Measurements from ENCODE around the gene SLC10A7. TPM values are rescaled to one million over a fixed set of nuclear protein-coding genes. Genes with fewer than 3 reads are reported as not detected.

The SLC10A7 gene
- total and polyA plus RNA-seq, 2 experiments from 2014 or later, result 0.81 to 4.3 TPM

DNA sequence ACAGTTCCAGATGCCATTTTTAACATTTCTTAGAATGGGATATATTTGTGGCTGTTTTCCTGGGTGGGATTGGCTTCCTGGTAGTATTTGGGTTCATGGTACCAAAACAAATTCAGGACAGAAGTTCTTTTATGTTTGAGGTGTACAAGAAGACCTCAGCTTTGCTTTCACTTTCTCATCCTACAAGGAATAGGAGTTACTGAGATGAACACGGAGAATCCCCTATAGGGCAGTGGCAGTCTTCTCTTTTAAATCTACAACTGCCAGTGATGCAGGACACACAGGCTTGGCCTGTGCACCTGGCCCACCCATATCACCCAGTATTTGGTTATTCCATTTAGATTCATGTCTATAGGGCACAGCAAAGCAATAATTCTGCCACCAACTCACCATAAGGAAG is 35.2 kb downstream of the SLC10A7 start:
- Mint-ChIP-seq H3K4me3 (no peak overlapping the region), H3K27me3 (ENCODE audit: insufficient read depth, low read depth, poor library complexity) (no peaks in the 10 kb centered on the region), H3K27ac (no peak overlapping the region), H3K4me1 (no peaks in the 10 kb centered on the region; the same call in 2 of the 3 replicates), H3K9me3 (peaks cover 10% of the 10 kb centered on the region), H3K36me3 (ENCODE audit: low read depth) (peaks cover 5% of the 10 kb centered on the region; the same call in 2 of the 3 replicates)
- no peaks in the 10 kb centered on the region for H3F3A ChIP-seq (replicated peaks; ENCODE audit: low read depth)
- no peak overlapping the region for H3K27ac ChIP-seq (ENCODE audit: low read depth)
- no peaks in the 10 kb centered on the region for H4K20me1 ChIP-seq (replicated peaks; ENCODE audit: insufficient read depth)
- no peak for ATAC-seq
- no peak for DNase-seq (ENCODE audit: low spot score)
- H3K4me3 ChIP-seq, result no peak overlapping the region
- no peaks in the 10 kb centered on the region for H3K9me2 ChIP-seq (ENCODE audit: insufficient read depth)
- H3K4me2 ChIP-seq, result no peak overlapping the region
- no peaks in the 10 kb centered on the region for H3K27me3 ChIP-seq (ENCODE audit: insufficient read depth)
- no peak for TF ChIP-seq JUNB (IDR thresholded peaks at IDR 0.05; ENCODE audit: unreplicated experiment)
- TF ChIP-seq, protein P1, sequence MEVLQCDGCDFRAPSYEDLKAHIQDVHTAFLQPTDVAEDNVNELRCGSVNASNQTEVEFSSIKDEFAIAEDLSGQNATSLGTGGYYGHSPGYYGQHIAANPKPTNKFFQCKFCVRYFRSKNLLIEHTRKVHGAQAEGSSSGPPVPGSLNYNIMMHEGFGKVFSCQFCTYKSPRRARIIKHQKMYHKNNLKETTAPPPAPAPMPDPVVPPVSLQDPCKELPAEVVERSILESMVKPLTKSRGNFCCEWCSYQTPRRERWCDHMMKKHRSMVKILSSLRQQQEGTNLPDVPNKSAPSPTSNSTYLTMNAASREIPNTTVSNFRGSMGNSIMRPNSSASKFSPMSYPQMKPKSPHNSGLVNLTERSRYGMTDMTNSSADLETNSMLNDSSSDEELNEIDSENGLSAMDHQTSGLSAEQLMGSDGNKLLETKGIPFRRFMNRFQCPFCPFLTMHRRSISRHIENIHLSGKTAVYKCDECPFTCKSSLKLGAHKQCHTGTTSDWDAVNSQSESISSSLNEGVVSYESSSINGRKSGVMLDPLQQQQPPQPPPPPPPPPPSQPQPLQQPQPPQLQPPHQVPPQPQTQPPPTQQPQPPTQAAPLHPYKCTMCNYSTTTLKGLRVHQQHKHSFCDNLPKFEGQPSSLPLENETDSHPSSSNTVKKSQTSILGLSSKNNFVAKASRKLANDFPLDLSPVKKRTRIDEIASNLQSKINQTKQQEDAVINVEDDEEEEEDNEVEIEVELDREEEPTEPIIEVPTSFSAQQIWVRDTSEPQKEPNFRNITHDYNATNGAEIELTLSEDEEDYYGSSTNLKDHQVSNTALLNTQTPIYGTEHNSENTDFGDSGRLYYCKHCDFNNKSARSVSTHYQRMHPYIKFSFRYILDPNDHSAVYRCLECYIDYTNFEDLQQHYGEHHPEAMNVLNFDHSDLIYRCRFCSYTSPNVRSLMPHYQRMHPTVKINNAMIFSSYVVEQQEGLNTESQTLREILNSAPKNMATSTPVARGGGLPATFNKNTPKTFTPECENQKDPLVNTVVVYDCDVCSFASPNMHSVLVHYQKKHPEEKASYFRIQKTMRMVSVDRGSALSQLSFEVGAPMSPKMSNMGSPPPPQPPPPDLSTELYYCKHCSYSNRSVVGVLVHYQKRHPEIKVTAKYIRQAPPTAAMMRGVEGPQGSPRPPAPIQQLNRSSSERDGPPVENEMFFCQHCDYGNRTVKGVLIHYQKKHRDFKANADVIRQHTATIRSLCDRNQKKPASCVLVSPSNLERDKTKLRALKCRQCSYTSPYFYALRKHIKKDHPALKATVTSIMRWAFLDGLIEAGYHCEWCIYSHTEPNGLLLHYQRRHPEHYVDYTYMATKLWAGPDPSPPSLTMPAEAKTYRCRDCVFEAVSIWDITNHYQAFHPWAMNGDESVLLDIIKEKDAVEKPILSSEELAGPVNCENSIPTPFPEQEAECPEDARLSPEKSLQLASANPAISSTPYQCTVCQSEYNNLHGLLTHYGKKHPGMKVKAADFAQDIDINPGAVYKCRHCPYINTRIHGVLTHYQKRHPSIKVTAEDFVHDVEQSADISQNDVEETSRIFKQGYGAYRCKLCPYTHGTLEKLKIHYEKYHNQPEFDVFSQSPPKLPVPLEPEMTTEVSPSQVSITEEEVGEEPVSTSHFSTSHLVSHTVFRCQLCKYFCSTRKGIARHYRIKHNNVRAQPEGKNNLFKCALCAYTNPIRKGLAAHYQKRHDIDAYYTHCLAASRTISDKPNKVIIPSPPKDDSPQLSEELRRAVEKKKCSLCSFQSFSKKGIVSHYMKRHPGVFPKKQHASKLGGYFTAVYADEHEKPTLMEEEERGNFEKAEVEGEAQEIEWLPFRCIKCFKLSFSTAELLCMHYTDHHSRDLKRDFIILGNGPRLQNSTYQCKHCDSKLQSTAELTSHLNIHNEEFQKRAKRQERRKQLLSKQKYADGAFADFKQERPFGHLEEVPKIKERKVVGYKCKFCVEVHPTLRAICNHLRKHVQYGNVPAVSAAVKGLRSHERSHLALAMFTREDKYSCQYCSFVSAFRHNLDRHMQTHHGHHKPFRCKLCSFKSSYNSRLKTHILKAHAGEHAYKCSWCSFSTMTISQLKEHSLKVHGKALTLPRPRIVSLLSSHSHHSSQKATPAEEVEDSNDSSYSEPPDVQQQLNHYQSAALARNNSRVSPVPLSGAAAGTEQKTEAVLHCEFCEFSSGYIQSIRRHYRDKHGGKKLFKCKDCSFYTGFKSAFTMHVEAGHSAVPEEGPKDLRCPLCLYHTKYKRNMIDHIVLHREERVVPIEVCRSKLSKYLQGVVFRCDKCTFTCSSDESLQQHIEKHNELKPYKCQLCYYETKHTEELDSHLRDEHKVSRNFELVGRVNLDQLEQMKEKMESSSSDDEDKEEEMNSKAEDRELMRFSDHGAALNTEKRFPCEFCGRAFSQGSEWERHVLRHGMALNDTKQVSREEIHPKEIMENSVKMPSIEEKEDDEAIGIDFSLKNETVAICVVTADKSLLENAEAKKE (CRISPR knock-in tag; IDR thresholded peaks at IDR 0.05), result no peak
- TF ChIP-seq EZH2phosphoT487 (IDR thresholded peaks at IDR 0.05; ENCODE audit: unreplicated experiment), result no peak
- TF ChIP-seq, protein P2, sequence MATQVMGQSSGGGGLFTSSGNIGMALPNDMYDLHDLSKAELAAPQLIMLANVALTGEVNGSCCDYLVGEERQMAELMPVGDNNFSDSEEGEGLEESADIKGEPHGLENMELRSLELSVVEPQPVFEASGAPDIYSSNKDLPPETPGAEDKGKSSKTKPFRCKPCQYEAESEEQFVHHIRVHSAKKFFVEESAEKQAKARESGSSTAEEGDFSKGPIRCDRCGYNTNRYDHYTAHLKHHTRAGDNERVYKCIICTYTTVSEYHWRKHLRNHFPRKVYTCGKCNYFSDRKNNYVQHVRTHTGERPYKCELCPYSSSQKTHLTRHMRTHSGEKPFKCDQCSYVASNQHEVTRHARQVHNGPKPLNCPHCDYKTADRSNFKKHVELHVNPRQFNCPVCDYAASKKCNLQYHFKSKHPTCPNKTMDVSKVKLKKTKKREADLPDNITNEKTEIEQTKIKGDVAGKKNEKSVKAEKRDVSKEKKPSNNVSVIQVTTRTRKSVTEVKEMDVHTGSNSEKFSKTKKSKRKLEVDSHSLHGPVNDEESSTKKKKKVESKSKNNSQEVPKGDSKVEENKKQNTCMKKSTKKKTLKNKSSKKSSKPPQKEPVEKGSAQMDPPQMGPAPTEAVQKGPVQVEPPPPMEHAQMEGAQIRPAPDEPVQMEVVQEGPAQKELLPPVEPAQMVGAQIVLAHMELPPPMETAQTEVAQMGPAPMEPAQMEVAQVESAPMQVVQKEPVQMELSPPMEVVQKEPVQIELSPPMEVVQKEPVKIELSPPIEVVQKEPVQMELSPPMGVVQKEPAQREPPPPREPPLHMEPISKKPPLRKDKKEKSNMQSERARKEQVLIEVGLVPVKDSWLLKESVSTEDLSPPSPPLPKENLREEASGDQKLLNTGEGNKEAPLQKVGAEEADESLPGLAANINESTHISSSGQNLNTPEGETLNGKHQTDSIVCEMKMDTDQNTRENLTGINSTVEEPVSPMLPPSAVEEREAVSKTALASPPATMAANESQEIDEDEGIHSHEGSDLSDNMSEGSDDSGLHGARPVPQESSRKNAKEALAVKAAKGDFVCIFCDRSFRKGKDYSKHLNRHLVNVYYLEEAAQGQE (IDR thresholded peaks at IDR 0.05; ENCODE audit: unreplicated experiment), result no peak
- no peak for TF ChIP-seq ZNF114 (CRISPR knock-in tag; IDR thresholded peaks at IDR 0.05)
- TF ChIP-seq STAT1 (IDR thresholded peaks at IDR 0.05; ENCODE audit: unreplicated experiment), result no peak
- TF ChIP-seq, protein P3, sequence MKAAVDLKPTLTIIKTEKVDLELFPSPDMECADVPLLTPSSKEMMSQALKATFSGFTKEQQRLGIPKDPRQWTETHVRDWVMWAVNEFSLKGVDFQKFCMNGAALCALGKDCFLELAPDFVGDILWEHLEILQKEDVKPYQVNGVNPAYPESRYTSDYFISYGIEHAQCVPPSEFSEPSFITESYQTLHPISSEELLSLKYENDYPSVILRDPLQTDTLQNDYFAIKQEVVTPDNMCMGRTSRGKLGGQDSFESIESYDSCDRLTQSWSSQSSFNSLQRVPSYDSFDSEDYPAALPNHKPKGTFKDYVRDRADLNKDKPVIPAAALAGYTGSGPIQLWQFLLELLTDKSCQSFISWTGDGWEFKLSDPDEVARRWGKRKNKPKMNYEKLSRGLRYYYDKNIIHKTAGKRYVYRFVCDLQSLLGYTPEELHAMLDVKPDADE (IDR thresholded peaks at IDR 0.05), result no peak
- TF ChIP-seq ZNF331 (CRISPR knock-in tag; IDR thresholded peaks at IDR 0.05; ENCODE audit: low read depth), result no peak
- TF ChIP-seq CREB1 (CRISPR knock-in tag; IDR thresholded peaks at IDR 0.05; ENCODE audit: low read depth), result no peak
- no peak for TF ChIP-seq POLR2AphosphoS5 (IDR thresholded peaks at IDR 0.05; ENCODE audit: low read depth)
- TF ChIP-seq NANOG (IDR thresholded peaks at IDR 0.05; ENCODE audit: borderline replicate concordance), result no peak
- no peaks in the 10 kb centered on the region; the same call in 1 of the 2 replicates for H3K36me3 ChIP-seq (ENCODE audit: insufficient read depth)
- no peaks in the 10 kb centered on the region for H3K4me1 ChIP-seq (ENCODE audit: insufficient read depth)
- H2AFZ ChIP-seq, result no peak overlapping the region
- H3K79me2 ChIP-seq (replicated peaks; ENCODE audit: insufficient read depth), result no peaks in the 10 kb centered on the region

Measured in GM23338 (cell line).